SK-N-SH (cell line): ENCODE results near the gene HECW1.

Source experiments
- CHD2 ChIP-seq: fragments of 150-350 bp; IDR thresholded peaks from 2 replicates; pipeline ENCODE4 v1.6.1; 2018; ENCODE audit warnings: low read length; ENCODE audit not compliant: partially characterized antibody
- CTCF ChIP-seq: fragments of 200-600 bp; sonication (generic); IDR thresholded peaks from 2 replicates; pipeline ENCODE4 v1.6.1; 2017; ENCODE audit warnings: antibody characterized with exemption, mild to moderate bottlenecking, moderate library complexity
- EP300 ChIP-seq, 2 experiments: IDR thresholded peaks; 2 replicates each; pipeline versions ENCODE4 v1.4.0 to v1.6.1; 2012; ENCODE audit warnings: borderline replicate concordance in 1 of 2, low read depth in 1 of 2, low read length in 1 of 2
- GABPA ChIP-seq: IDR thresholded peaks from 2 replicates; pipeline ENCODE4 v1.4.0; 2012; ENCODE audit warnings: low read depth, mild to moderate bottlenecking
- MAX ChIP-seq: IDR thresholded peaks from 2 replicates; pipeline ENCODE4 v1.4.0; 2012; ENCODE audit warnings: low read depth
- MXI1 ChIP-seq: IDR thresholded peaks from 2 replicates; pipeline ENCODE4 v1.6.1; 2012; ENCODE audit warnings: mild to moderate bottlenecking, low read depth, low read length, improper control_type of control experiment
- PBX3 ChIP-seq: IDR thresholded peaks from 2 replicates; pipeline ENCODE4; 2012
- RAD21 ChIP-seq: IDR thresholded peaks from 2 replicates; pipeline ENCODE4 v1.6.1; 2012; ENCODE audit warnings: mild to moderate bottlenecking, low read length
- RCOR1 ChIP-seq: fragments of 150-350 bp; IDR thresholded peaks from 2 replicates; pipeline ENCODE4 v1.6.1; 2017; ENCODE audit warnings: antibody characterized with exemption, low read length
- TAF1 ChIP-seq: IDR thresholded peaks from 2 replicates; pipeline ENCODE4 v1.6.1; 2012; ENCODE audit warnings: low read depth, mild to moderate bottlenecking, low read length, moderate library complexity, borderline replicate concordance

- TF ChIP-seq CTCF (no peak), EP300 (IDR thresholded peaks at IDR 0.05; ENCODE audit: borderline replicate concordance in 1 of 2, low read depth in 1 of 2, low read length in 1 of 2) (no peak), MAX (no peak), CHD2 (no peak), GABPA (no peak), RCOR1 (no peak), PBX3 (no peak), RAD21 (no peak), MXI1 (no peak), TAF1 (no peak)
Measured at GRCh38 chr7:43609097-43609496, 496.6 kb downstream of the HECW1 start.
